Mucosa of gallbladder (tissue), 1 donor: Measurements from ENCODE around the gene KCNH3. TPM values are rescaled to one million over a fixed set of nuclear protein-coding genes. Genes with fewer than 3 reads are reported as not detected.
"Not testable (repeated sequence)": the region's sequence is repeated elsewhere in the genome, so short reads cannot be mapped to it uniquely, and the experiment has no call there.

Experiments used
- DNase-seq: peaks from one replicate; pipeline ENCODE4 v3.0.0-alpha.2; 2020; ENCODE audit warnings: low spot score
- total RNA-seq: library from RNA; stranded (reverse); gene quantifications from one replicate; pipeline ENCODE4 v1.2.1, GENCODE V29; 2021
- donor health status: DM: no; HTN: no; CAD: no.

Gene KCNH3
- total RNA-seq = 22.6 TPM

GRCh38 chr12:49538510-49539403 is at the start of gene KCNH3:
TSS of gene KCNH3 (plus strand) at chr12:49539030. CDS start at chr12:49539417, 387 bp downstream.
- peak; percentile 88 for DNase-seq

- DNase-seq = no peak
Observed at GRCh38 chr12:49489154-49489553, 49.7 kb upstream of the KCNH3 start.

- no peak for DNase-seq
Observed at GRCh38 chr12:49489720-49490119, 49.1 kb upstream of the KCNH3 start.

- DNase-seq = no peak
Observed at GRCh38 chr12:49491823-49492222, 47.0 kb upstream of the KCNH3 start.

GRCh38 chr12:49493900-49494299 is 44.9 kb upstream of the KCNH3 start:
- DNase-seq = no peak

GRCh38 chr12:49496417-49497360 is 42.1 kb upstream of the KCNH3 start:
- no peak for DNase-seq

- DNase-seq = no peak
Observed at GRCh38 chr12:49501895-49502294, 36.9 kb upstream of the KCNH3 start.

- no peak for DNase-seq
Observed at GRCh38 chr12:49502590-49502989, 36.2 kb upstream of the KCNH3 start.

GRCh38 chr12:49503674-49504180 is 35.1 kb upstream of the KCNH3 start:
- DNase-seq = peak; percentile 85

- no peak for DNase-seq
Observed at GRCh38 chr12:49505672-49506071, 33.2 kb upstream of the KCNH3 start.

GRCh38 chr12:49507139-49507538 is 31.7 kb upstream of the KCNH3 start:
- no peak for DNase-seq

- not testable (repeated sequence) for DNase-seq
Observed at GRCh38 chr12:49509681-49510080, 29.1 kb upstream of the KCNH3 start.

- DNase-seq = no peak
Observed at GRCh38 chr12:49511410-49511809, 27.4 kb upstream of the KCNH3 start.

GRCh38 chr12:49512546-49512945 is 26.3 kb upstream of the KCNH3 start:
- no peak for DNase-seq

GRCh38 chr12:49515266-49515665 is 23.6 kb upstream of the KCNH3 start:
- peak; percentile 67 for DNase-seq

- no peak for DNase-seq
Observed at GRCh38 chr12:49518914-49519573, 19.8 kb upstream of the KCNH3 start.

- no peak for DNase-seq
Observed at GRCh38 chr12:49519574-49519936, 19.3 kb upstream of the KCNH3 start.

- no peak for DNase-seq
Observed at GRCh38 chr12:49521389-49521788, 17.4 kb upstream of the KCNH3 start.

GRCh38 chr12:49524660-49525324 is 14.0 kb upstream of the KCNH3 start:
- no peak for DNase-seq

- no peak for DNase-seq
Observed at GRCh38 chr12:49525942-49526341, 12.9 kb upstream of the KCNH3 start.
